PC-3 (cell line): ENCODE measurements around the gene PLD4. TPM values are rescaled to one million over a fixed set of nuclear protein-coding genes. Genes with fewer than 3 reads are reported as not detected.
"Not testable (repeated sequence)": the region's sequence is repeated elsewhere in the genome, so short reads cannot be mapped to it uniquely, and the experiment has no call there.

Source experiments
- ATAC-seq: fragments of 200-7000 bp; cut with Tn5 transposase; 2 replicates; pipeline ENCODE4 v1.9.1; 2020; ENCODE audit warnings: mild to moderate bottlenecking, moderate library complexity
- BruUV-seq: library from RNA; stranded (reverse); fragments of 400-500 nt; replicated peaks from 2 replicates; lab custom pipeline; 2021; lab: Mats Ljungman, UMichigan
- CTCF ChIA-PET: fragments of 300-600 bp; sonication (Branson Sonifier 250); formaldehyde crosslinking; loops from one replicate; lab custom pipeline; 2022; ENCODE audit warnings: antibody characterized with exemption; lab: Charles Lee
- POLR2A ChIA-PET: fragments of 300-600 bp; sonication (Branson Sonifier 250); formaldehyde crosslinking; loops from one replicate; lab custom pipeline; 2022; ENCODE audit warnings: antibody characterized with exemption; ENCODE audit not compliant: unreplicated experiment; lab: Charles Lee
- DNase-seq: peaks from one replicate; pipeline ENCODE4 v3.0.0-alpha.2; 2015
- H2AFZ ChIP-seq: fragments of 300-600 bp; sonication (generic); 2 replicates; pipeline ENCODE4 v1.6.0; 2016; ENCODE audit warnings: antibody characterized with exemption, low read length
- H3F3A ChIP-seq: fragments of 300-600 bp; sonication (generic); one replicate; pipeline ENCODE4 v1.6.0; 2017; ENCODE audit warnings: antibody characterized with exemption, low read length, control low read depth, mild to moderate bottlenecking; ENCODE audit not compliant: unreplicated experiment
- H3K27ac ChIP-seq: fragments of 300-600 bp; sonication (generic); 2 replicates; pipeline ENCODE4 v1.5.1; 2016; ENCODE audit warnings: mild to moderate bottlenecking, low read length
- H3K27me3 ChIP-seq: fragments of 300-600 bp; sonication (generic); 2 replicates; pipeline ENCODE4 v1.6.1; 2016; ENCODE audit warnings: low read length, mixed read lengths
- H3K36me3 ChIP-seq: fragments of 300-600 bp; sonication (generic); 2 replicates; pipeline ENCODE4 v1.6.1; 2016; ENCODE audit warnings: low read depth, mixed run types, low read length, mixed read lengths
- H3K4me1 ChIP-seq: fragments of 300-600 bp; sonication (generic); 2 replicates; pipeline ENCODE4 v1.5.1; 2016; ENCODE audit warnings: low read length; ENCODE audit not compliant: insufficient read depth
- H3K4me2 ChIP-seq: fragments of 300-600 bp; sonication (generic); 2 replicates; pipeline ENCODE4 v1.6.0; 2016; ENCODE audit warnings: low read length
- H3K4me3 ChIP-seq: fragments of 300-600 bp; sonication (generic); 2 replicates; pipeline ENCODE4 v1.5.1; 2016; ENCODE audit warnings: mild to moderate bottlenecking, low read length, mixed read lengths
- H3K79me2 ChIP-seq: fragments of 300-600 bp; sonication (generic); 2 replicates; pipeline ENCODE4 v1.6.1; 2017; ENCODE audit warnings: low read length, mixed read lengths
- H3K9ac ChIP-seq: fragments of 300-600 bp; sonication (generic); 2 replicates; pipeline ENCODE4 v1.6.0; 2016; ENCODE audit warnings: mild to moderate bottlenecking, low read length
- H3K9me2 ChIP-seq: fragments of 300-600 bp; sonication (generic); replicated peaks from 2 replicates; pipeline ENCODE4 v1.6.1; 2016; ENCODE audit warnings: mixed run types, low read length, mixed read lengths
- H3K9me3 ChIP-seq: fragments of 300-600 bp; sonication (generic); 2 replicates; pipeline ENCODE4 v1.6.1; 2016; ENCODE audit warnings: low read length, mixed read lengths
- H4K20me1 ChIP-seq: fragments of 300-600 bp; sonication (generic); 2 replicates; pipeline ENCODE4 v1.6.1; 2016; ENCODE audit warnings: low read length, mixed read lengths
- EZH2 ChIP-seq: fragments of 300-600 bp; sonication (generic); IDR thresholded peaks from one replicate; pipeline ENCODE4 v1.6.1; 2017; ENCODE audit warnings: antibody characterized with exemption, mild to moderate bottlenecking, low read length; ENCODE audit not compliant: unreplicated experiment
- EZH2phosphoT487 ChIP-seq: fragments of 300-600 bp; sonication (generic); IDR thresholded peaks from 2 replicates; pipeline ENCODE4 v1.6.1; 2018; ENCODE audit warnings: mild to moderate bottlenecking, antibody characterized with exemption, low read length, borderline replicate concordance
- intact Hi-C: fragments of 100-400 bp; cut with micrococcal nuclease; formaldehyde crosslinking; loops from 2 replicates; pipeline ENCODE4 v1.9.0; 2023
- total RNA-seq: library from RNA; depleted of rRNA; stranded (reverse); fragments of >200 nt; gene quantifications from 2 replicates; pipeline ENCODE4 v1.2.3, GENCODE V29; 2014
- TF ChIP-seq, protein P1 (sequence below): fragments of 300-600 bp; sonication (generic); conservative IDR thresholded peaks from 2 replicates; pipeline ENCODE4 v1.5.1; 2017; ENCODE audit warnings: antibody characterized with exemption, low read depth, mild to moderate bottlenecking, low read length

Gene PLD4
- total RNA-seq, 1 experiment from 2014 or later = 0.04 TPM

DNA sequence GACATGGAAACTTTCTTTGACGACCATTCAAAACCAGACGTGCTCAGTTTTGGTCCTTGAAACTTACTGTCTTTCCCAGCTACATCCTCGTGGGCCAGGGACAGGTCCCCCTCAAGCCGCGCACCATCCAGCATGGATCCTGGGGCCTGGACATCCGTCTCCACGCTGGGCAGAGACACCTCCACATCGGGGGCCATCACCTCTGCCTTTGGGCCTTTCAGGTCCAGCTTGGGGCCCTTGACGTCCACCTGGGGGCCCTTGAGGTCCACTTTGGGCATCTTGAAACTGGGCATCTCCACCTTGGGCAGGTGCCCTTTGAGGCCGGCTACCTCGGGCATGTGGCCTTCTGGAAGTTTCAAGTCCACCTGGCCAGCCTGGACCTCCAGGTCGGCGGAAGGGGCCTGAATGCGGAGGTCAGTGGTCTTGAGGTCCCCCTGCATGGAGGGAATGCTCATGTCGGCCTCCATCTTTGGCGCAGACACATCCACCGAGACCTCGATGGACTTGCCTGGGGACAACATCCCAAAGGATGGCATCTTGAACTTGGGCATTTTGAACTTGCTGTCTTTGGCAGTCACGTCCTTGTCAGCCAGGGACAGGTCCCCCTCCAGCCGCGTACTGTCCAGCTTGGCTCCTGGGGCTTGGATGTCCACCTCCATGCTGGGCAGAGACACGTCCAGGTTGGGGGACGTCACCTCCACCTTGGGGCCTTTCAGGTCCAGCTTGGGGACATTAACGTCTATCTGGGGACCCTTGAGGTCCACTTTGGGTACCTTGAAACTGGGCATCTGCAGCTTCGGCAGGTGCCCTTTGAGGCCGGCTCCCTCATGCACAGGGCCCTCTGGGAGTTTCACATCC, 17.1 kb downstream of the PLD4 start:
- Histone ChIP-seq H3F3A (no peaks in the 10 kb centered on the region), H3K9me3 (no peaks in the 10 kb centered on the region), H3K9ac (no peak overlapping the region), H3K4me2 (no peak overlapping the region), H3K79me2 (no peaks in the 10 kb centered on the region), H3K36me3 (no peaks in the 10 kb centered on the region), H3K27me3 (no peaks in the 10 kb centered on the region), H3K9me2 (no peaks in the 10 kb centered on the region), H4K20me1 (no peaks in the 10 kb centered on the region), H3K27ac (no peak overlapping the region), H2AFZ (no peak overlapping the region), H3K4me1 (no peaks in the 10 kb centered on the region), H3K4me3 (no peak overlapping the region)
- intact Hi-C loops = no loop called here
- no TSS peak for BruUV-seq
- TF ChIP-seq, protein P1, sequence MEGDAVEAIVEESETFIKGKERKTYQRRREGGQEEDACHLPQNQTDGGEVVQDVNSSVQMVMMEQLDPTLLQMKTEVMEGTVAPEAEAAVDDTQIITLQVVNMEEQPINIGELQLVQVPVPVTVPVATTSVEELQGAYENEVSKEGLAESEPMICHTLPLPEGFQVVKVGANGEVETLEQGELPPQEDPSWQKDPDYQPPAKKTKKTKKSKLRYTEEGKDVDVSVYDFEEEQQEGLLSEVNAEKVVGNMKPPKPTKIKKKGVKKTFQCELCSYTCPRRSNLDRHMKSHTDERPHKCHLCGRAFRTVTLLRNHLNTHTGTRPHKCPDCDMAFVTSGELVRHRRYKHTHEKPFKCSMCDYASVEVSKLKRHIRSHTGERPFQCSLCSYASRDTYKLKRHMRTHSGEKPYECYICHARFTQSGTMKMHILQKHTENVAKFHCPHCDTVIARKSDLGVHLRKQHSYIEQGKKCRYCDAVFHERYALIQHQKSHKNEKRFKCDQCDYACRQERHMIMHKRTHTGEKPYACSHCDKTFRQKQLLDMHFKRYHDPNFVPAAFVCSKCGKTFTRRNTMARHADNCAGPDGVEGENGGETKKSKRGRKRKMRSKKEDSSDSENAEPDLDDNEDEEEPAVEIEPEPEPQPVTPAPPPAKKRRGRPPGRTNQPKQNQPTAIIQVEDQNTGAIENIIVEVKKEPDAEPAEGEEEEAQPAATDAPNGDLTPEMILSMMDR = no peak
- TF ChIP-seq EZH2phosphoT487 = no peak
- no peak for TF ChIP-seq EZH2
- ChIA-PET POLR2A (no interaction called here), CTCF (no interaction called here)
- DNase-seq (no peak), ATAC-seq (no peak)

DNA sequence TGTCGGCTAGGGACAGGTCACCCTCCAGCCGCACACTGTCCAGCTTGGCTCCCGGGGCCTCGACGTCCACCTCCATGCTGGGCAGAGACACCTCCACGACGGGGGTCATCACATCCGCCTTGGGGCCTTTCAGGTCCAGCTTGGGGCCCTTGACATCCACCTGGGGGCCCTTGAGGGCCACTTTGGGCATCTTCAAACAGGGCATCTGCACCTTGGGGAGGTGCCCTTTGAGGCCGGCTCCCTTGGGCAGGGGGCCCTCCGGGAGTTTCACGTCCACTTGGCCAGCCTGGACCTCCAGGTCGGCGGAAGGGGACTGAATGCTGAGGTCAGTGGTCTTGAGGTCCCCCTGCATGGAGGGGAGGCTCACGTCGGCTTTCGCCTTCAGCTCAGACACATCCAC, 17.9 kb downstream of the PLD4 start:
- ChIA-PET CTCF (no interaction called here), POLR2A (no interaction called here)
- TF ChIP-seq EZH2phosphoT487 = no peak
- no peak for TF ChIP-seq EZH2
- TF ChIP-seq, protein P1 = no peak
- H3K4me3 ChIP-seq = no peak overlapping the region
- no peak overlapping the region for H2AFZ ChIP-seq
- no peaks in the 10 kb centered on the region for H3K79me2 ChIP-seq
- no peak overlapping the region for H3K27ac ChIP-seq
- H3K9me3 ChIP-seq = no peaks in the 10 kb centered on the region
- no peaks in the 10 kb centered on the region for H3K9me2 ChIP-seq
- H3K36me3 ChIP-seq = no peaks in the 10 kb centered on the region
- intact Hi-C loops = no loop called here
- no peaks in the 10 kb centered on the region for H3K27me3 ChIP-seq
- H4K20me1 ChIP-seq = no peaks in the 10 kb centered on the region
- no peaks in the 10 kb centered on the region for H3K4me1 ChIP-seq
- no peak for ATAC-seq
- no peak overlapping the region for H3K4me2 ChIP-seq
- H3K9ac ChIP-seq = no peak overlapping the region
- no peak for DNase-seq
- BruUV-seq = no TSS peak
- H3F3A ChIP-seq = no peaks in the 10 kb centered on the region

DNA sequence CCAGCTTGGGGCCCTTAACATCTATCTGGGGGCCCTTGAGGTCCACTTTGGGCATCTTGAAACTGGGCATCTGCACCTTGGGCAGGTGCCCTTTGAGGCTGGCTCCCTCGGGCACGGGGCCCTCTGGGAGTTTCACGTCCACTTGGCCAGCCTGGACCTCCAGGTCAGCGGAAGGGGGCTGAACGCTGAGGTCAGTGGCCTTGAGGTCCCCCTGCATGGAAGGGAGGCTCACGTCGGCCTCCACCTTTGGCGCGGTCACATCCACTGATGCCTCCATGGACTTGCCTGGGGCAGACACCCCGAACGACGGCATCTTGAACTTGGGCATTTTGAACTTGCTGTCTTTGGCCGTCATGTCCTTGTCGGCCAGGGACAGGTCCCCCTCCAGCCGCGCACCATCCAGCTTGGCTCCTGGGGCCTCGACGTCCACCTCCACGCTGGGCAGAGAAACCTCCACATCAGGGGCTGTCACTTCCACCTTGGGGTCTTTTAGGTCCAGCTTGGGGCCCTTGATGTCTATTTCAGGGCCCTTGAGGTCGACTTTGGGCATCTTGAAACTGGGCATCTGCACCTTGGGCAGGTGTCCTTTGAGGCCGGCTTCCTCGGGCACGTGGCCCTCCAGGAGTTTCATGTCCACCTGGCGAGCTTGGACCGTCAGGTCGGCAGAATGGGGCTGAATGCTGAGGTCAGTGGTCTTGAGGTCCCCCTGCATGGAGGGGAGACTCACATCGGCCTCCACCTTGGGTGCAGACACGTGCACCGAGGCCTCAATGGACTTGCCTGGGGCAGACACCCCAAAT, 18.7 kb downstream of the PLD4 start:
- H3K9ac ChIP-seq, H3K9me3 ChIP-seq, ATAC-seq, H3K36me3 ChIP-seq, CTCF ChIA-PET, H2AFZ ChIP-seq, H3K4me3 ChIP-seq, H3K4me2 ChIP-seq, H3K4me1 ChIP-seq, DNase-seq, H3K9me2 ChIP-seq, H4K20me1 ChIP-seq, H3K79me2 ChIP-seq, H3K27me3 ChIP-seq, H3K27ac ChIP-seq, H3F3A ChIP-seq, BruUV-seq, intact Hi-C loops, POLR2A ChIA-PET: not testable (repeated sequence)

GRCh38 chr14:104944016-104944308, 19.3 kb downstream of the PLD4 start:
- H3K9ac ChIP-seq, H3K9me2 ChIP-seq, H3K36me3 ChIP-seq, H2AFZ ChIP-seq, CTCF ChIA-PET, H4K20me1 ChIP-seq, H3K27ac ChIP-seq, BruUV-seq, ATAC-seq, DNase-seq, H3K4me3 ChIP-seq, H3K4me2 ChIP-seq, H3K79me2 ChIP-seq, intact Hi-C loops, H3F3A ChIP-seq, POLR2A ChIA-PET, H3K27me3 ChIP-seq, H3K9me3 ChIP-seq, H3K4me1 ChIP-seq: not testable (repeated sequence)
